Activated CD8-positive, alpha-beta memory T cell treated with anti-CD3 and anti-CD28 coated beads for 36 hours (primary cell): Measurements from ENCODE around the gene RPS6KB2. TPM values are rescaled to one million over a fixed set of nuclear protein-coding genes. Genes with fewer than 3 reads are reported as not detected.

ENCODE experiments used
- CTCF ChIA-PET: fragments of 350-600 bp; sonication (Branson Sonifier 250); formaldehyde crosslinking; loops from one replicate; lab custom pipeline; 2021; ENCODE audit warnings: antibody characterized with exemption; lab: Charles Lee
- POLR2A ChIA-PET: fragments of 350-600 bp; sonication (Branson Sonifier 250); formaldehyde crosslinking; loops from one replicate; lab custom pipeline; 2021; ENCODE audit warnings: antibody characterized with exemption; lab: Charles Lee
- total RNA-seq, 2 experiments: library from RNA; stranded (reverse); gene quantifications; one replicate each; pipeline ENCODE4 v1.2.3, GENCODE V29; 2021

The RPS6KB2 gene
- total RNA-seq, 2 experiments from 2014 or later = 82.8 to 85.6 TPM

- POLR2A ChIA-PET = interaction anchor here (1.1 to 5.2 kb wide), 4 partner anchors 9 to 21 kb away, joined by 3 to 39 read pairs (median 8); partner anchors contain the start of genes PTPRCAP and RPS6KB2
- CTCF ChIA-PET = interaction anchor here (1.0 to 5.6 kb wide), 2 partner anchors 9 to 13 kb away, joined by 3 to 34 read pairs; partner anchors contain the start of genes PPP1CA and TBC1D10C
Measured at GRCh38 chr11:67416416-67417335, 11.6 kb upstream of the RPS6KB2 start.

- POLR2A ChIA-PET = interaction anchor here (1.1 to 5.2 kb wide), 4 partner anchors 10 to 20 kb away, joined by 3 to 39 read pairs (median 8); partner anchors contain the start of genes PTPRCAP and RPS6KB2
Measured at GRCh38 chr11:67417425-67417824, 10.9 kb upstream of the RPS6KB2 start.

GRCh38 chr11:67418476-67419281 is 9.6 kb upstream of the RPS6KB2 start:
- POLR2A ChIA-PET = interaction anchor here (0.6 to 5.2 kb wide), 9 partner anchors 7 to 105 kb away, joined by 3 to 39 read pairs (median 7); partner anchors contain the start of genes PTPRCAP and TBC1D10C
- CTCF ChIA-PET = interaction anchor here (0.5 to 5.6 kb wide), 6 partner anchors 10 to 145 kb away, joined by 3 to 34 read pairs (median 4); partner anchors contain the start of genes PITPNM1, PPP1CA and TBC1D10C

More at GRCh38 chr11:67417425-67417824, 10.9 kb upstream of the RPS6KB2 start:
- CTCF ChIA-PET = interaction anchor here (1.0 to 5.6 kb wide), 3 partner anchors 8 to 14 kb away, joined by 3 to 34 read pairs (median 8); partner anchors contain the start of genes PPP1CA and TBC1D10C

- POLR2A ChIA-PET = interaction anchor here (0.7 to 5.2 kb wide), 11 partner anchors 8 to 65 kb away, joined by 3 to 39 read pairs (median 7); partner anchors contain the start of genes AIP, PPP1CA, PTPRCAP and RAD9A
Measured at GRCh38 chr11:67419325-67420049, 8.8 kb upstream of the RPS6KB2 start.

GRCh38 chr11:67420147-67420645 is 8.1 kb upstream of the RPS6KB2 start:
- CTCF ChIA-PET = interaction anchor here (0.6 to 5.6 kb wide), 8 partner anchors 8 to 267 kb away, joined by 3 to 34 read pairs (median 4); partner anchors contain the start of genes PITPNM1, PPP1CA, PTPRCAP and TBC1D10C

More at GRCh38 chr11:67419325-67420049, 8.8 kb upstream of the RPS6KB2 start:
- CTCF ChIA-PET = interaction anchor here (0.5 to 5.6 kb wide), 8 partner anchors 8 to 268 kb away, joined by 3 to 34 read pairs (median 4); partner anchors contain the start of genes PITPNM1, PPP1CA and TBC1D10C

GRCh38 chr11:67420646-67421429 is 7.5 kb upstream of the RPS6KB2 start:
- ChIA-PET CTCF (interaction anchor here (0.8 to 5.6 kb wide), 6 partner anchors 9 to 39 kb away, joined by 3 to 34 read pairs (median 4); partner anchors contain the start of genes PPP1CA, PTPRCAP and TBC1D10C), POLR2A (interaction anchor here (0.7 to 5.2 kb wide), 10 partner anchors 8 to 71 kb away, joined by 3 to 39 read pairs (median 8); partner anchors contain the start of genes AIP, PPP1CA, PTPRCAP and RPS6KB2)

More at GRCh38 chr11:67420147-67420645, 8.1 kb upstream of the RPS6KB2 start:
- POLR2A ChIA-PET = interaction anchor here (0.7 to 5.2 kb wide), 10 partner anchors 8 to 72 kb away, joined by 3 to 39 read pairs (median 8); partner anchors contain the start of genes AIP, PPP1CA, PTPRCAP and RAD9A

- CTCF ChIA-PET = no interaction called here
- POLR2A ChIA-PET = interaction anchor here (0.7 to 5.2 kb wide), 6 partner anchors 10 to 70 kb away, joined by 4 to 39 read pairs (median 14); partner anchors contain the start of genes PPP1CA, PTPRCAP and TBC1D10C
Measured at GRCh38 chr11:67421430-67422031, 6.8 kb upstream of the RPS6KB2 start.

GRCh38 chr11:67422891-67423290 is 5.4 kb upstream of the RPS6KB2 start:
- POLR2A ChIA-PET = no interaction called here
- CTCF ChIA-PET = no interaction called here

- POLR2A ChIA-PET = no interaction called here
- CTCF ChIA-PET = no interaction called here
Measured at GRCh38 chr11:67423466-67423865, 4.8 kb upstream of the RPS6KB2 start.

GRCh38 chr11:67423891-67424613 is 4.2 kb upstream of the RPS6KB2 start:
- CTCF ChIA-PET = no interaction called here

GRCh38 chr11:67427364-67427859 is 882 bp upstream of the RPS6KB2 start:
- ChIA-PET CTCF (interaction anchor here (1.0 to 2.5 kb wide), 2 partner anchors 10 to 26 kb away, joined by 3 to 14 read pairs; partner anchors contain the start of genes PPP1CA and PTPRCAP), POLR2A (interaction anchor here (1.0 to 2.6 kb wide), 3 partner anchors 11 to 23 kb away, joined by 3 to 27 read pairs (median 12); partner anchors contain the start of genes PTPRCAP and TBC1D10C)

More at GRCh38 chr11:67423891-67424613, 4.2 kb upstream of the RPS6KB2 start:
- POLR2A ChIA-PET = no interaction called here

GRCh38 chr11:67429038-67429668 is 859 bp downstream of the RPS6KB2 start:
- ChIA-PET CTCF (interaction anchor here (2.5 kb wide), 1 partner anchor 8 kb away, joined by 14 read pairs; the partner anchor contains the start of gene PTPRCAP), POLR2A (interaction anchor here (0.7 to 2.6 kb wide), 6 partner anchors 9 to 27 kb away, joined by 3 to 27 read pairs (median 8); partner anchors contain the start of genes PPP1CA, PTPRCAP and TBC1D10C)

- POLR2A ChIA-PET = interaction anchor here (2.6 kb wide), 1 partner anchor 9 kb away, joined by 27 read pairs; the partner anchor contains the start of gene PTPRCAP
- CTCF ChIA-PET = interaction anchor here (2.5 kb wide), 1 partner anchor 7 kb away, joined by 14 read pairs; the partner anchor contains the start of gene PTPRCAP
Measured at GRCh38 chr11:67429722-67430121, 1.4 kb downstream of the RPS6KB2 start.
